NOMO-1 treated with dmso at 0.1 percent for 144 hours (cell line): ENCODE measurements around the gene SYT15.
"Not testable (repeated sequence)": the region's sequence is repeated elsewhere in the genome, so short reads cannot be mapped to it uniquely, and the experiment has no call there.

Experiments used
- DNase-seq: peaks from one replicate; lab custom pipeline; 2025; ENCODE audit not compliant: unreplicated experiment; lab: John Stamatoyannopoulos, UW

The SYT15 gene

GRCh38 chr10:46578474-46579178 lies at the start of gene SYT15:
SYT15 (plus strand) TSS chr10:46579128; CDS start chr10:46579169, 41 bp downstream.
- not testable (repeated sequence) for DNase-seq

- not testable (repeated sequence) for DNase-seq
These were observed 49.2 kb upstream of the SYT15 start for GRCh38 chr10:46529742-46530141.

DNA sequence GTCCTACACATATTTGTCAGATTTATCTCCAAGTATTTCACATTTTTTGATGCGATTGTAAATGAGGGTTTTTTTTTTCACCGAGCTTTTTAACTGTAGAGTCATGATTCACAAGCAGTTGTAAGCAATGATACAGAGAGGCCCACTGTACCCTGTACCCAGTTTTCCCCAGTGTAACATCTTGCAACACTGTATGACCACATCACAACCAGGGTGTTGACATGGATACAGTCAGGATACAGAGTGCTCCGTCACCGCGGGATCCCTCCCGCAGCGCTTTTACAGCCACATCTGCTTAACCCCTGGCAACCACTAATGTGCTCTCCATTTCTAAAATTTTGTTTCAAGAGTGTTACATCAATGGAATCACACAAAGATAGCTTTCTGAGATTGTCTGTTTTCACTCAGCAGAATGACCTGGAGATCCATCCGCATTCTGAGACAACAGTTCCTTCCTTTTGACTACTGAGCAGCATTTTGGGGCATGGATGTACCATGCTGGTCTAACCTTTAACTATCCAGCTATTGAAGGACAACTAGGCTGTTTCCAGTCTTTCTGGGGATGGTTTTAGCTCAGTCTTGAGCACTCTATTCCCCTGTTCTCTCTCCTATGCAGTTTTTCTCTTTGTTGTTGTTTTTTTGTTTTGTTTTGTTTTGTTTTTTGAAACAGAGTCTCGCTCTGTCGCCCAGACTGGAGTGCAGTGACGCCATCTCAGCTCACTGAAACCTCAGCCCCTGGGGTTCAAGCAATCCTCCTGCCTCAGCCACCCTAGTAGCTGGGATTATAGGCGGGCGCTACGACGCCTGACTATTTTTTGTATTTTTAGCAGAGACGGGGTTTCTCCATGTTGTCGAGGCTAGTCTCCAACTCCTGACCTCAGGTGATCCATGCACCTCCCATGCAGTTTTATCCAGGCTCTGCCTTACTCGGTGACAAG lies 48.4 kb upstream of the SYT15 start:
- DNase-seq, result no peak

- not testable (repeated sequence) for DNase-seq
These were observed 46.7 kb upstream of the SYT15 start for GRCh38 chr10:46532256-46532655.

- no peak for DNase-seq
These were observed 44.0 kb upstream of the SYT15 start for GRCh38 chr10:46534828-46535524.

- no peak for DNase-seq
These were observed 42.8 kb upstream of the SYT15 start for GRCh38 chr10:46536171-46536570.

DNA sequence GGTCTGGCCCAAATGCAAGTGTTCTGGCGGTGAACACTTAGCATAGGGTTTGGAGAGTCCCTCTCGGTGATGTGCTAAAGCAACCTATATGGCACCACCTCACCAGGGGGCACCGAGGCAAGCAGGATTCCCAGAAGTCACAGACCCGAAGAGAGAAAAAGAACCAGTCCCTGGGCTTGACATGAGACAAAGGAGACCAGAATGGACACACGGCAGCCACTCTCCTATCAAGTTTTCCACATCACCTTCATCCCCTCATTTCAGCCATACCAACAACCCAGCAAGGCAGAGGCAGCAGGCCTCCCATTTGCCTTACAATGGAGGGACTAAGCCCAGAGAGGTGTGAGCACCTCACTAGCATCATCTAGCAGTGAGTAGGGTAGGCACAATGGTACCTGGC lies 42.1 kb upstream of the SYT15 start:
- no peak for DNase-seq

GRCh38 chr10:46537309-46537708 lies 41.6 kb upstream of the SYT15 start:
- no peak for DNase-seq

DNA sequence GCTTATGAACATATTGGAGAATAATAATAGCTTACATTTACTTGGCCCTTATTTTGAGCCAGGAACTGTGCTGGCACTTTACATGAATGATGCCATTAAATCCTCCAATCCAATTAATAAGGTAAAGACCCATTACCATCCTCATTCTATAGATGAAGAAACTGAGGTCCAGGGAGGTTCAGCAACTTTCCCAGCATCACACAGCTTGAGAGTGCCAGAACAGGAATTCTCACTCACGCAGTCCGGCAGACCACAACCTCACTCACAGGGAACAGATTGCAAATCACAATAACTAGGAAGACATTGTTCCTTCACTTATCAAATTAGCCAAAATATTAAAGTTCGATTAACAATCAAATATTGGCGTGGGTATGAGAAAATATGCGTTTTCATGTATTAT lies 40.8 kb upstream of the SYT15 start:
- DNase-seq, result no peak

- DNase-seq, result no peak
These were observed 40.1 kb upstream of the SYT15 start for GRCh38 chr10:46538717-46539426.

DNA sequence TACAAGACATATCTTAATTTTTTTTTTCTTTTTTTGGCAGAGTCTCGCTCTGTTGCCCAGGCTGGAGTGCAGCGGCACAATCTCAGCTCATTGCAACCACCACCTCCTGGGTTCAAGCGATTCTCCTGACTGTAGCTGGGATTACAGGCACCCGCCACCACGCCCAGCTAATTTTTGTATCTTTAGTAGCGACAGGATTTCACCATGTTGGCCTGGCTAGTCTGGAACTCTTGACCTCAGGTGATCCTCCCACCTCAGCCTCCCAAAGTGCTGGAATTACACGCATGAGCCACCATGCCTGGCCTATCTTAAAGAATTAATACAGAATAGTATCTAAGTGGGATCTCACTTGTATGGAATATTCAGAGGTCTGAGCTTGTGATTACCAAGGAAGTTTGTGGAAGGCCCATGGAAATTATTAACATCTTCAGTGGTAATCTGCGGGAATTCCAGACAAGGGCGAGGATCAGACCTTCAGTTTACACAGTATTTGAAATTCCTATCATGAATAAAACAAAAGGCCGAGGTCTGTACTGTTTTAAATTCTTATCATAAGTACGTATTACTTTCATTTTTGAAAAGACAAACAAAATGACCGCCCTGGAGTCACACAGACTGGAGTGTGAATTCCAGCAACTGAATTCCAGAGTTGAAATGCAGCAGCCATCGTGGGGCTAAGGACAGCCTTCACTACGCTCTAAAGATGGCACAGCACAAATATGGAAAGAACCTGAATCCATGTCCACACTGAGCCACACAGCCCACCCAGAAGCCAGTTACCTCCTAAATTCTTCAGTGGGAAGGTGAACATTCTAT lies 39.1 kb upstream of the SYT15 start:
- DNase-seq, result no peak

GRCh38 chr10:46540412-46541016 lies 38.4 kb upstream of the SYT15 start:
- DNase-seq, result no peak

DNA sequence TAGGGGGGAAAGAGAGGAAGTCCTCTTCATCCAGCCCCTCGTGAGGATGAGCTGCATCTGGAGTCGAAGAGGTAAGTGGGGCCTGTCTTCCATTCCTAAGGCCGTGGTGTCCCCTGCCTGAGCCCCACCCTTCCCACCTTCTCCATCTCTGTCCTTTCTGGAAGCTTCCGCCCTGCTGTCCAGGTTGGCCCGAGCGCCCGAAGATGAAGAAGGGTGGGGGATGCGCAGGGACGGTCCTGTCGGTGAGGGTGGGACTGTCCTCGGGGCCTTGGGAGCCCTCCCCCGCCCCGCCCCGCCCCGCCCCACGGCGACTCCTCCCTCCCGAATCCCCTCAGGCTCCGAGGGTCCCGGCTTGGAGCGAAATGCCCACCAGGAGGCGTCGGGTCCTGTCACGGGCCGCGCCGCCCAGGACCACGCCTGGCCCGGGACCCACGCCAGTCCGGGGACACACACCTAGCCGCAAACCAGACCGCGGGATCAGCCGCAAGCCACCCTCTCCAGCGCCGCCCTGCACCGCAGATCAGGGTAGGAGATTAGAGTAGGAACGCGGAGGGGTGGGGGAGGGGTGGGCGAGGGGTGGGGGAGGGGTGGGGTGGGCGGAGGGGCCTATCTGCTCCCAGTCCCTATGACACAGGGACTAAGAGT lies 37.8 kb upstream of the SYT15 start:
- no peak for DNase-seq

DNA sequence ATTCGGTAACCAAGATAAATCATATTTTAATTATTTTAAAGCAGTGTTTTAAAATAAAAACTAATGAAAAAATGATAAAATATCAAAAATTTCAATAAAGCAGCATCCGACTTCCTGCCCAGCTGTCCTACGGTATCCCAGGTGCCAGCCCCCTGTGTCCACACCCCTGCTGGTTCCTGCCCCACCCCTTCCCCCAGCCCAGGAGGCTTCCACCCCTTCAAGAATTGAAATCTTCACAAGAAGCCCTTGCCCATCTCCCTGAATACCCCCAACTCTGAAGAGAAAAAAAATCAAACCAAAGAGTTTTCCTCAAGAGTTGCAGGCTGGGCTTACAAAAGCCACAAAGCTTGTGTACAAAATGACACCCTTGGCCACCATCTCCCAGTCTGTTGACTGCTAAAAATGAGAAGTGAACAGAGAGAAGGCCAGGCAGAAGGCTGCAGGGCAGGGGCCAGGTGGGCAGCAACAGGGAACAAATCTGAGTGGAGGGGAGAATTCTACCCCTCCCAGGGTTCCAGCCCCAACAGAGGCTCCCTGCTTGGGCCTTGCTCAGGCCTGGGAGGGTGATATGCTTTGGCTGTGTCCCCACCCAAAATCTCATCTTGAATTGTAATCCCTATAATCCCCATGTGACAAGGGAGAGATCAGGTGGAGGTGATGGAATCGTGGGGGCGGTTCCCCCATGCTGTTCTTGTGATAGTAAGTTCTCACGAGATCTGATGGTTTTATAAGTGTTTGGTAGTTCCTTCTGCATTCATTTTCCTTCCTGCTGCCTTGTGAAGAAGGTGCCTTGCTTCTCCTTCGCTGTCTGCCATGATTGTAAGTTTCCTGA lies 37.0 kb upstream of the SYT15 start:
- DNase-seq, result no peak

DNA sequence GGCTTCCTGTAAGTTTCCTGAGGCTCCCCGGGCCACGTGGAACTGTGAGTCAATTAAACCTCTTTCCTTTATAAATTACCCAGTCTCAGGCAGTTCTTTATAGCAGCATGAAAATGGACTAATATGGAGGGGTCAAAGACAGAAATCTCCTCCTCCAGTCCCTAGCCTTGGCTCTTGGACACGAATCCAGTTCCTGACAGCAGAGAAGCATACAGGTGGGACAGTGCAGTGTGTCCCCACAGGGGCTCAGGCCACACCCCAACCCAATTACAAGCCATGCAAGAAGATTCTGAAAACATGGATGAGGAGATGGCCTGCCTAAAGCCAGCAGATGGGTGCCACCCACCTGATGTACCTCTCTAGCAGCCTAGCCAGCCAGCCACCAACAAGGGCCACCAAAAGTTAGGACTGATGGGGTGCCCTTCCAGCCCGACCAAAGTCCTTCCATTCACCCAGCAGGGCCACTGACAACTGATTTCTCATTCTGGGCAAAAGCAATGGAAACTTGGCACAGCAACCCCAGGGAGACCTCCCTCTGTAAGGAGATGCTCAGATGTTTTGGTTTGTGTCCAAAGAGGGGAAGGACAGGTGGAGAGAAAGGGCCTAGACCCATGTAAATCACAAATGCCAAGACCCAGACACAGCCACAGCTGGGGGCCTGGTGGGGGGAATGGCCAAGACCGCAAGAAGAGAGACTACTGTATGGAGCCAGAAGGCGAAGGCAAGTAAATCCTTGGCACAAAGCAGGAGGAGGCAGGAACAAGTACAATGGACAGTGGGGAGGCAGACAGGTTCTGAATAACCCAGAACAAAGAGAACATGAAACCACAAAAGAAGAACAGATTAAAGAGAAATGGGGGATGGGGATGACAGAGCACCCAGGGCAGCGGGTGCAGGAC lies 36.1 kb upstream of the SYT15 start:
- DNase-seq, result no peak

GRCh38 chr10:46543466-46544377 lies 35.2 kb upstream of the SYT15 start:
- DNase-seq, result no peak
